Activated CD4-positive, alpha-beta T cell treated with anti-CD3 and anti-CD28 coated beads, Interleukin-2, amount 10 ng/mL, durations not matched to agents 24 days and 14 days (primary cell): Measurements from ENCODE around the gene FAM3B. TPM values are rescaled to one million over a fixed set of nuclear protein-coding genes. Genes with fewer than 3 reads are reported as not detected.
"Not testable (repeated sequence)": the region's sequence is repeated elsewhere in the genome, so short reads cannot be mapped to it uniquely, and the experiment has no call there.

Source experiments
- DNase-seq: peaks from one replicate; pipeline ENCODE4 v3.0.0; 2022
- H3K27ac Mint-ChIP-seq: one replicate; pipeline ENCODE4 v1.8.0; 2022; ENCODE audit warnings: mild to moderate bottlenecking, mixed read lengths
- H3K27me3 Mint-ChIP-seq: one replicate; pipeline ENCODE4 v1.8.0; 2022; ENCODE audit warnings: mixed read lengths
- H3K36me3 Mint-ChIP-seq: one replicate; pipeline ENCODE4 v1.8.0; 2022; ENCODE audit warnings: low read depth, mild to moderate bottlenecking, mixed read lengths
- H3K4me1 Mint-ChIP-seq: one replicate; pipeline ENCODE4 v1.8.0; 2021; ENCODE audit warnings: mixed read lengths
- H3K4me3 Mint-ChIP-seq: one replicate; pipeline ENCODE4 v1.8.0; 2022; ENCODE audit warnings: mild to moderate bottlenecking, moderate library complexity, mixed read lengths
- H3K9me3 Mint-ChIP-seq: one replicate; pipeline ENCODE4 v1.8.0; 2021; ENCODE audit warnings: mixed read lengths
- intact Hi-C: fragments of 100-400 bp; cut with micrococcal nuclease; formaldehyde crosslinking; loops from one replicate; pipeline ENCODE4 v1.15.1; 2023
- total RNA-seq: library from RNA; stranded (reverse); gene quantifications from 2 replicates; pipeline ENCODE4 v1.2.3, GENCODE V29; 2022

The FAM3B gene
- total RNA-seq, 1 donor from 2014 or later, result not detected

DNA sequence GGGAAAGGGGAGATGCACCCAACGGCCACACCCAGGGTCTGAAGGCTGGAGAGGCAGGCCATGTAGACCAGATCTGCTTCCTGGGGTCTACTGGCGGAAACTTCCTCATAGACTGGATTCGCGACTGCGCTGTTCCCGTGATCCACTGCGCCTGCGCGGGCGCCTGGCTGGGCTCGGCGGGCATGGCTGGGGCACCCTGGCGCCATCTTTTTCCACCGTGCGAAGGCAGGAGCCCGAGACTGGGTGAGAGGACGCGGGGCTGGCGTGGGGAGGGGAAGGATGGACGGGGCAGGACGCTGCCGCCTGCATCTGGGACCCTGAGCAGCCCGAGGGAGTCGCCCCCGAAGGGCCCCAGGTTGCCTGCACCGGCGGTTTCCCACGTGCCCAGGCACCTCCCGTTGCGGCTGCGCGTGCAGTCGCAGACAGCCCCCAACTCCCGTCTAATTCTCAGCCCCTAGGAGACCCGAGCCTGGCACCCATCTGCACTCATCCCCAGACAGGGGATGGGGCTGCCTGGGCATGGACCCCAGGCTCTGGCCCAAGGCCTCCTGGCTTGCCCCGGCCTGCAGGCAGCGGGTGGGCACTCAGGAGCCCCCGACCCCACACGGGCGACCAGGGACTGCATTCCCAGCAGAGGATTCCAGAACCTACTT is 12.4 kb upstream of the FAM3B start:
- no peak overlapping the region for H3K4me3 Mint-ChIP-seq
- no peaks in the 10 kb centered on the region for H3K4me1 Mint-ChIP-seq
- H3K36me3 Mint-ChIP-seq, result no peaks in the 10 kb centered on the region
- DNase-seq, result no peak
- H3K27ac Mint-ChIP-seq, result no peak overlapping the region
- intact Hi-C loops, result no loop called here
- H3K9me3 Mint-ChIP-seq, result peaks cover 5% of the 10 kb centered on the region
- H3K27me3 Mint-ChIP-seq, result peaks cover 34% of the 10 kb centered on the region

DNA sequence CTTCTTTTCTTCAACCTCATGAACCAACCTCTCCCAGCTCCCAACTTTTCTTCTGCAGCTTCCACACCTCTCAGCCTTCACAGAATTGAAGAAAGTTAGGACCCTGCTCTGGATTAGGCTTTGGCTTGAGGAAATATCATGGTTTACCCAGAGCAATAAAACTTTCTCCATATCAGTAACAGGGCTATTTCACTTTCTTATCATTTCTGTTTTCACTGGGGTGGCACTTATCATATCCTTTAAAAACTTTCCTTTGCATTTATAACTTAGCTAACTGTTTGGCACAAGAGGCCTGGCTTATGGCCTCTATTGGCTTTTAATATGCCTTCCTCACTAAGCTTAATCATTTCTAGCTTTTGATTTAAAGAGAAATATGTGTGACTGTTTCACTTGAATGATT is 9.4 kb upstream of the FAM3B start:
- Mint-ChIP-seq H3K27ac (no peak overlapping the region), H3K4me1 (no peaks in the 10 kb centered on the region), H3K36me3 (no peaks in the 10 kb centered on the region), H3K27me3 (peaks cover 39% of the 10 kb centered on the region), H3K4me3 (no peak overlapping the region), H3K9me3 (peaks cover 5% of the 10 kb centered on the region)
- intact Hi-C loops, result no loop called here
- no peak for DNase-seq

- H3K4me1 Mint-ChIP-seq, intact Hi-C loops, H3K27ac Mint-ChIP-seq, H3K4me3 Mint-ChIP-seq, H3K9me3 Mint-ChIP-seq, H3K36me3 Mint-ChIP-seq, DNase-seq: not testable (repeated sequence)
- peaks cover 49% of the 10 kb centered on the region for H3K27me3 Mint-ChIP-seq
Observed at GRCh38 chr21:41313285-41314164, 3.1 kb upstream of the FAM3B start.

DNA sequence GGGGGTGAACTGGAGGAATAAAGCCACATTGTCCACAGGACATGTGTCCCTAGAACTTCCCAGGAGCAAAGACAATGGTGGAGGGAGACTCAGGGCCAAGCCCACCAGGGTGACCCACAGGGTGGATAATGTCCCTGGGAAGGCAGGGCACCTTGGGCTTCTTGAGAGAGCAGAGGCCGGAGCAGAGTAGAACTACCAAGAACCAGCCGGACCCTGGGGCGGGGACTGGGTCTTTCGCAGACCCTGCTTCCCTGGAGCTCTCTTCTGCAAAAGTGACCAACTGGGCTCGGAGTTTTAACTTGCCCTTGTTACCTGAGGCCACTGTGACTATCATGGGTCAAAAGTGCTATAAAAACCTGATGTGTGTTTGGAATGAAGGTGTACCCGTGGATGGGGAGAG is 875 bp upstream of the FAM3B start:
- H3K4me1 Mint-ChIP-seq, result no peaks in the 10 kb centered on the region
- intact Hi-C loops, result no loop called here
- H3K27ac Mint-ChIP-seq, result no peak overlapping the region
- DNase-seq, result peak; percentile 49
- peaks cover 54% of the 10 kb centered on the region for H3K27me3 Mint-ChIP-seq
- no peaks in the 10 kb centered on the region for H3K36me3 Mint-ChIP-seq
- H3K9me3 Mint-ChIP-seq, result no peaks in the 10 kb centered on the region
- no peak overlapping the region for H3K4me3 Mint-ChIP-seq

DNA sequence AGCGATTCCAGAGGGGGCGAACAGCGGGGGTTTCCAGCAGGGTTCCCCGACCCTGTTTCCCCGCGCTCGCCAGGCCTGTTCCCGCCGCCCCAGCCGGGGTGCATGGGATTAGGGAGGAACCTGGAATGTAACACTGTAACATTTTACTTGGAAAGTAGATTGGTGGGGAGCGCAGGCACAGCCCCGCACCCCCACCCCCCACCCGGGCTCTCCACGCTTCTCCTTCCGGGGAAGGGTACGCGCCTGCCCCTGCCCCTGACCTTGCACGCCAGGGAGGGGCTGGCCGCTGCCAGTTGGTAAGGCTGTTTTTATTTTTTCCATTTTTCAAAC is 427 bp downstream of the FAM3B start:
- H3K27ac Mint-ChIP-seq, result no peak overlapping the region
- no peak for DNase-seq

GRCh38 chr21:41317458-41317857 is 857 bp downstream of the FAM3B start:
- Mint-ChIP-seq H3K27ac (no peak overlapping the region), H3K4me1 (peaks cover 3% of the 10 kb centered on the region), H3K36me3 (no peaks in the 10 kb centered on the region), H3K9me3 (no peaks in the 10 kb centered on the region), H3K4me3 (no peak overlapping the region), H3K27me3 (peaks cover 54% of the 10 kb centered on the region)
- DNase-seq, result no peak
- intact Hi-C loops, result no loop called here

More for the DNA sequence above, 427 bp downstream of the FAM3B start:
- Mint-ChIP-seq H3K27me3 (peaks cover 56% of the 10 kb centered on the region), H3K9me3 (no peaks in the 10 kb centered on the region), H3K36me3 (no peaks in the 10 kb centered on the region), H3K4me3 (no peak overlapping the region), H3K4me1 (peaks cover 3% of the 10 kb centered on the region)
- intact Hi-C loops, result no loop called here

DNA sequence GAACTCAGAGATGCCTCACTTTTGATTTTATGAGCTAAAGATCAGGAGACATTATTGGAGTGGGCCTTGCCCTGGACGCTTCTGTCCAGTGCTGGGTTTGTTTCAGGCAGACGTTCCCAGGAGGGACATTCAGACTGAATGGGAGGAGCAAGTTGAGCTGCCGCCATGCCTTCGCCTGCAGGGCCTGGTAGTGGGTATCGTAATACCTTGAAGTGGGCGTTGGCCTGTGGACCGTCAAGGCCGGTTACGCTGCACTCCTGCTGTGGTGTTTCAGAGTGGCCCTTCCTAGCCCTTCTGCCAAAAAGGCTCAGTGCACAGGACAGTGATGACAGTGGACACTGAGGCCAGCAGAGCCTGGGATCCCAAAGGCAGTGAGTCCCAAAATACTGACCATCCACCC is 1.6 kb downstream of the FAM3B start:
- Mint-ChIP-seq H3K36me3 (no peaks in the 10 kb centered on the region), H3K4me3 (no peak overlapping the region), H3K4me1 (peaks cover 3% of the 10 kb centered on the region), H3K9me3 (no peaks in the 10 kb centered on the region), H3K27ac (no peak overlapping the region), H3K27me3 (peaks cover 52% of the 10 kb centered on the region)
- intact Hi-C loops, result no loop called here
- DNase-seq, result no peak

DNA sequence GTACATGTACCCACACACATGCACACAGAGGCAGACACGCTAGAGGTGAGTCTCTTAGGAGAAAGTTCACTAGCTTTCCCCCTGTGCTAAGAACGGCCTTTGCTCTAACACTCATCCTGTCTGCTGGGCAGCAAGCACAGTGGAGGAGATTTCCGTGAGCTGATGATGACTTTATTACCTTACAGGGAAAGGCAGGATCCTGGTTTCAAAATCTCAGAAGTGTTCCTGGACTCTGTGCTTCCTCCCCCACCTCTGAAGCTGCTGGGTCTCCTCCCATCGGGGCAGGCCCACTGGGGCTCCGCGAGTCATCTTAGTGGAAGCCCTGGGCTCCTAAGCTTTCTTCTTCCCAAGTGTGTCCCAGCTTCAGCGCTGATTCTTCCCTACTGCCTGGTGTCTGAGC is 2.7 kb downstream of the FAM3B start:
- intact Hi-C loops, result no loop called here
- Mint-ChIP-seq H3K27ac (no peak overlapping the region), H3K36me3 (no peaks in the 10 kb centered on the region), H3K27me3 (peaks cover 52% of the 10 kb centered on the region), H3K4me3 (no peak overlapping the region), H3K9me3 (no peaks in the 10 kb centered on the region), H3K4me1 (peaks cover 3% of the 10 kb centered on the region)
- no peak for DNase-seq

- H3K27ac Mint-ChIP-seq, result no peak overlapping the region
- no peak overlapping the region for H3K4me3 Mint-ChIP-seq
- H3K36me3 Mint-ChIP-seq, result no peaks in the 10 kb centered on the region
- peaks cover 32% of the 10 kb centered on the region for H3K27me3 Mint-ChIP-seq
- peaks cover 3% of the 10 kb centered on the region for H3K4me1 Mint-ChIP-seq
- peak; percentile 64 for DNase-seq
- no peaks in the 10 kb centered on the region for H3K9me3 Mint-ChIP-seq
- intact Hi-C loops, result no loop called here
Observed at GRCh38 chr21:41321211-41321907, 4.8 kb downstream of the FAM3B start.

- Mint-ChIP-seq H3K27ac (no peak overlapping the region), H3K4me3 (no peak overlapping the region), H3K9me3 (no peaks in the 10 kb centered on the region), H3K27me3 (peaks cover 32% of the 10 kb centered on the region), H3K4me1 (peaks cover 3% of the 10 kb centered on the region), H3K36me3 (no peaks in the 10 kb centered on the region)
- intact Hi-C loops, result no loop called here
- DNase-seq, result no peak
Observed at GRCh38 chr21:41321908-41322495, 5.4 kb downstream of the FAM3B start.

DNA sequence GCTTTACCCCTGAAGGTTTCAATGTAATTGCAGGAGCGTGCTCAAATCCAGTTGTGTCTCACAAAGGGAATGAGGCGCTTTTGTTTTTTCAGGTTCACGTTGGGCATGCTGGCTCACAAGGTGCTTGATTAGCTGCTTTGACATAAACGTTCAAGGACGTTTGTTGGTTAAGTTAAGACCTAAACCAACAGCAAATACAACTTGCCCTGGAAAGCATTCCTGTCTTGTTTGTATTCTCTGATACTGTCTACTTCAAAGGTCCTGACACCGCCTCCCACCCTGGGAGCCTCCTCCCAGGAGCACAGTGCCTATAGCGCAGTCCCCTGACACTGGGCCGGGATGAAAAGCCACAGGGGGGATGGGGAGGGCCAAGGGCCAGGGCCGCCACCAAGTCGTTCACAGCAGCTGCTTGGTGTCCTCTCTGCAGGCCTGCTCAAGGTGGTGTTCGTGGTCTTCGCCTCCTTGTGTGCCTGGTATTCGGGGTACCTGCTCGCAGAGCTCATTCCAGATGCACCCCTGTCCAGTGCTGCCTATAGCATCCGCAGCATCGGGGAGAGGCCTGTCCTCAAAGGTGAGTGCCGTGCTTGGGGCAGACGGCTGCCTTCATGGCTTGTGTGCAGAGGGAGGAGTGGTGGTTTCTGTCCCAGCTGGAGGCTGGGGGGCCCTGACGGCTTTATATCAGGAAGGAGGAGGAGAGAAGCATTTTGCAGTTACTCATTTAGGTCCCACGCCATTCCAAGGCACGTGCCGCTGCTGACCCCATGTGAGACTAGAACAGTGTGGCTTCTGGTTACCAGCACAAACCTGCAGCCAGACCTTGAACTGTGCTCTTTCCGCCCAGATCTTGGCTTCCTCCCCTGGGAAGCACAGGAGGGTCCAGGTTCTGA is 6.1 kb downstream of the FAM3B start:
- Mint-ChIP-seq H3K9me3 (no peaks in the 10 kb centered on the region), H3K36me3 (no peaks in the 10 kb centered on the region), H3K27ac (no peak overlapping the region), H3K27me3 (peaks cover 26% of the 10 kb centered on the region), H3K4me1 (peaks cover 3% of the 10 kb centered on the region), H3K4me3 (no peak overlapping the region)
- no peak for DNase-seq
- intact Hi-C loops, result no loop called here

DNA sequence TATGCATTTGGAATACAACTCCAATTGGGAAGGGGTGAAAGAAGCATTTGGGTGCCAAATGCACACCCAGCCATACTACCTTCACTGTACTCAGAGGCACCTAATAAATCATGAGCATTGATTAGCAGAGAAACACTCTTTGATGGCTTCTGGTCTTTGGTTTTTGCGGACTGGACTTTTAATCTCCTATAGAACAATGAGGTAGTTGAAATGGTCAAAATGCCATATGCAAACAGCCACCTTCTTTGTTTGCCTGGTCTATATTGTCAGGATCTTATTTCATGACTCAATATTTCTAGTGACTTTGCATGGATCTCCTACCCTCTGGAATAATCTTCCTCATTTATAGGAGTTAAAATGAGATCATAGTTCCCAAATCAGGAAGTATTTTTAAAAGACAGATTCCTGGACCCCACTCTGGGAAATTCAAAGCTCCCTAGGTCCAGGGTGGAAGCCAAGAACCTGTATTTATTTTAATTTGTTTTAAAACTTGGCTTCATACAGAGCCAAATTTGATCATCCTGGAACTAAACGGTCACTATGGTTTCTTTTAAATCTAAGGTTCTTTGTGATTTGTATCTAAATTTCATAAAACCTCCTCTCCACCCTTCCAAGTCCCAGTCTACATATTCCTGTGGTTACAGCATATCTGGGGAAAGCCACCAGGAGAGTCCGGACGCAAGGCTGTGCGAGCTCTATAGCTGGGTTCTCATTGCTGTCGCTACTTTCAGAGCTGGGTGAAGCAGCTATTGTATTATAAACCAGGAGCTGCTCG is 8.7 kb downstream of the FAM3B start:
- Mint-ChIP-seq H3K27me3 (peaks cover 11% of the 10 kb centered on the region), H3K4me3 (no peak overlapping the region), H3K4me1 (peaks cover 3% of the 10 kb centered on the region), H3K9me3 (no peaks in the 10 kb centered on the region), H3K36me3 (no peaks in the 10 kb centered on the region), H3K27ac (no peak overlapping the region)
- no peak for DNase-seq
- intact Hi-C loops, result no loop called here
